Cardiac fibroblast (primary cell): ENCODE results near the gene CSDE1.

ENCODE experiments used
- DNase-seq, 2 donors: peaks; one replicate each; pipeline versions ENCODE4 v3.0.0 to v3.0.0-alpha.2; 2010; ENCODE audit warnings: low read depth in 2 of 2
- H3K4me3 ChIP-seq, 2 donors: replicated peaks in 1 of 2; 1 replicate in 1 of 2; 2 replicates in 1 of 2; pipeline ENCODE4 v1.5.1; 2011; ENCODE audit warnings: low read depth in 2 of 2, low read length in 2 of 2, mild to moderate bottlenecking in 2 of 2, moderate library complexity in 1 of 2
- TF ChIP-seq, protein P1 (sequence below): IDR thresholded peaks from one replicate; pipeline ENCODE4 v1.5.1; 2011; ENCODE audit warnings: low read depth, mild to moderate bottlenecking, low read length, inconsistent platforms

Gene CSDE1

GRCh38 chr1:114676115-114676514, 81.7 kb downstream of the CSDE1 start:
- DNase-seq, result no peak
- TF ChIP-seq, protein P1, sequence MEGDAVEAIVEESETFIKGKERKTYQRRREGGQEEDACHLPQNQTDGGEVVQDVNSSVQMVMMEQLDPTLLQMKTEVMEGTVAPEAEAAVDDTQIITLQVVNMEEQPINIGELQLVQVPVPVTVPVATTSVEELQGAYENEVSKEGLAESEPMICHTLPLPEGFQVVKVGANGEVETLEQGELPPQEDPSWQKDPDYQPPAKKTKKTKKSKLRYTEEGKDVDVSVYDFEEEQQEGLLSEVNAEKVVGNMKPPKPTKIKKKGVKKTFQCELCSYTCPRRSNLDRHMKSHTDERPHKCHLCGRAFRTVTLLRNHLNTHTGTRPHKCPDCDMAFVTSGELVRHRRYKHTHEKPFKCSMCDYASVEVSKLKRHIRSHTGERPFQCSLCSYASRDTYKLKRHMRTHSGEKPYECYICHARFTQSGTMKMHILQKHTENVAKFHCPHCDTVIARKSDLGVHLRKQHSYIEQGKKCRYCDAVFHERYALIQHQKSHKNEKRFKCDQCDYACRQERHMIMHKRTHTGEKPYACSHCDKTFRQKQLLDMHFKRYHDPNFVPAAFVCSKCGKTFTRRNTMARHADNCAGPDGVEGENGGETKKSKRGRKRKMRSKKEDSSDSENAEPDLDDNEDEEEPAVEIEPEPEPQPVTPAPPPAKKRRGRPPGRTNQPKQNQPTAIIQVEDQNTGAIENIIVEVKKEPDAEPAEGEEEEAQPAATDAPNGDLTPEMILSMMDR, result no peak
- no peak overlapping the region for H3K4me3 ChIP-seq

GRCh38 chr1:114671939-114672275, 85.9 kb downstream of the CSDE1 start:
- no peak for DNase-seq
- no peak overlapping the region for H3K4me3 ChIP-seq
- TF ChIP-seq, protein P1, result no peak

DNA sequence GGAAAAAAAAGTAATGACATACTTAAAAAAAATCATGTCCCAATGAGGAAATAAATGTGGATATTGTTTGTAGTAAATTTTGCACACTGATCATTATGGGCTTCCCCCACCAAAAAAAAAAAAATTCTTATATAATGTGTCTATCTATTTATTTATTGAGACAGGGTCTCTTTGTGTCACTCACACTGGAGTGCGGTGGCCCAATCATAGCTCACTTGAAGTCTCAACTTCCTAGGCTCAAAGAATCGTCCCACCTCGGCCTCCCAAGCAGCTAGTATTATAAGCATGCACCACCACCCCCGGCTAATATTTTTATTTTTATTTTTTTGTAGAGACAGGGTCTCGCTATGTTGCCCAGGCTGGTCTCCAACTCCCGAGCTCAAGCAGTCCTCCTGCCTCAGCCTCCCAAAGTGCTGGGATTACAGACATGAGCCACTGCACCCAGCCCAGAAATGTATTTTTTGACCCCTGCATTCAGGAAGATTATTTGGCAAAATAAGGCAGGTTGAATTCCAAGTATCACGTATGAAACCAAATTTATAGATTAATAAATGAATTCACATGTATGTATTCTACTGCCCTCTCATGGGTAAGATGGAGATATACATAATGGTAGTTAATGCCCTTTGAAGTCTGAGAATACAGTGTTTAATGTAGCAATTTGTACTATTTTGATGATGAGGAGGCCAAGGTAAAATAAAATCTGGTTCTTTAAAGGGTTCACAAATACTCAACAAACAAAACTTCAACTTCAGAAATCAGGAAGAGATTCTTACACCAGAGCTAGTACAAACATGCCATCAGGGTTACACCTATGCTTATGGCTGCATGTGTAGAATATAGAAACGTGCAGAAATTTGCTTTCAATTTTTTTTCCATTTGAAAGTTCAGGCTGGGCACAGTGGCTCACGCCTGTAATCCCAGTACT, 86.5 kb downstream of the CSDE1 start:
- DNase-seq, result peak; percentile 30 to 35
- H3K4me3 ChIP-seq, result no peak overlapping the region
- TF ChIP-seq, protein P1, result peak; percentile 28

GRCh38 chr1:114670083-114671010, 87.4 kb downstream of the CSDE1 start:
- DNase-seq, result peak; percentile 90 to 91
- peak overlapping the region; percentile 75 to 80 for H3K4me3 ChIP-seq
- TF ChIP-seq, protein P1, result peak; percentile 2

- DNase-seq, result no peak
- TF ChIP-seq, protein P1, result peak; percentile 1
- peak within 1 kb of the TSS; percentile 75 to 80 for H3K4me3 ChIP-seq
Measured at GRCh38 chr1:114669562-114670082, 88.2 kb downstream of the CSDE1 start, which contains the start of gene DENND2C. DENND2C (minus strand) TSS chr1:114670049; CDS start chr1:114625984, 44,065 bp downstream.

DNA sequence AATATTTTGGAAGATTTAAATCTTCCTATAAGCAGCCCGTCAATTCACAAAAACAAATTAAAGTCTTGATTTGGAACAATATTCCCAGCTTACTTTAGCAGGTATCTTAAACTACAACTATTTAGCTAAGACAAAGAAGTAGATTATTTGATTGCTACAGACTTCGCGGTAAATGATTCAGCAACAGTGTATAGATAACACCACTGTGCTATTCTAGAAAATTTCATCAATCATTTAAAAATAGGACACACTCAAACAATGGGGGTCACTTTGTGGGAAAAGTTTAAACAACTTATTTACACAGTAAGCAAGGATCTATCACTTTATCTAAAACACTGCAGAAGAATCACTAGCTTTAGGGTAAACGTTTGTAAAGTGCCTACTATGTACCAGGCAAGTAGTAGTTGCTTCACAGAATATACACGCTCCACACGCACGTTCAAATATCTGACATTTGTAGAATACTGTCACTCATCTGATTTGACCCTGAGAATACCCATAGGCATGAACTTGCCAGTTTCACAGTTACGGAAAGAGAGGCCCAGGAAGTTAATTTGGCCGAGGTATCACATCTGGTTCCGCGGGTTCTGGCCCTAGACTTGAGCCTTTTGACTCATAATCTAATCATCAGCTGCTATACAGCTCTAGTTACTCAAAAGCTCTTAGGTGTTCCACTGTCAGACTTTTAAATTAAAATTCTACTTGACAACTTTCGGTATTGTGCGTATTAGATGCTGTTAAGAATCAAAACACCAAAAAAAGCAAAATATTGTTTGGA, 88.8 kb downstream of the CSDE1 start:
- TF ChIP-seq, protein P1, result no peak
- peak; percentile 8 to 46 for DNase-seq
- peak overlapping the region; percentile 75 to 80 for H3K4me3 ChIP-seq
